ENCODE results near the gene ECM1. TPM values are rescaled to one million over a fixed set of nuclear protein-coding genes. Genes with fewer than 3 reads are reported as not detected.

ECM1 gene
- total RNA-seq, 1 experiment from 2014 or later = 3.7 TPM

DNA sequence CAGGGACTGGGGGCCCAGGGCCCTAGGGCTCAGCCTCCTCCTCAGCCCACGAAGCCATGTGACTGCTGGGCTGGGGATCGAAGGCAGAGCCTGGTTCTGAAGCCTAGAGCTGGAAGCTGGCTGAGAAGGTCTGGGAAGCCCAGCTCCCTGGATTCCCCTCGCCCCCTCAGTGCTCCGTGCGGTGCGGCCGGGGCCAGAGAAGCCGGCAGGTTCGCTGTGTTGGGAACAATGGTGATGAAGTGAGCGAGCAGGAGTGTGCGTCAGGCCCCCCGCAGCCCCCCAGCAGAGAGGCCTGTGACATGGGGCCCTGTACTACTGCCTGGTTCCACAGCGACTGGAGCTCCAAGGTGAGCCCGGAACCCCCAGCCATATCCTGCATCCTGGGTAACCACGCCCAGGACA is 50.4 kb downstream of the ECM1 start:
- intact Hi-C loops (cut with micrococcal nuclease) = no loop called here
- H3F3A ChIP-seq (ENCODE audit: low read length, unreplicated experiment) = no peaks in the 10 kb centered on the region
- H3K9me3 ChIP-seq (ENCODE audit: low read length) = no peaks in the 10 kb centered on the region
- H3K27me3 ChIP-seq (ENCODE audit: low read length) = no peaks in the 10 kb centered on the region
- H2AFZ ChIP-seq (ENCODE audit: low read length) = no peak overlapping the region
- DNase-seq (no peak), ATAC-seq (no peak)
- CTCF ChIA-PET = no interaction called here
- no peak overlapping the region for H3K27ac ChIP-seq (ENCODE audit: low read length)
- H3K79me2 ChIP-seq (ENCODE audit: low read length) = 0 out of 2 replicates have a peak, but pooled peaks cover 6% of the 10 kb centered on the region
- H3K4me2 ChIP-seq (ENCODE audit: low read length) = no peak overlapping the region
- H3K4me1 ChIP-seq (ENCODE audit: insufficient read depth, low read length) = peaks cover 27% of the 10 kb centered on the region
- no peaks in the 10 kb centered on the region for H3K9me2 ChIP-seq (replicated peaks; ENCODE audit: low read length)
- POLR2A ChIA-PET (ENCODE audit: unreplicated experiment) = interaction anchor here (0.5 to 0.6 kb wide), 2 partner anchors 266 to 297 kb away, joined by 3 to 5 read pairs; no protein-coding TSS in a partner anchor
- no peaks in the 10 kb centered on the region for H3K36me3 ChIP-seq (ENCODE audit: low read depth, low read length)
- H3K9ac ChIP-seq (ENCODE audit: low read length) = no peak overlapping the region
- no TSS peak for BruUV-seq (replicated peaks)
- no peak overlapping the region for H3K4me3 ChIP-seq (ENCODE audit: low read length)
- no peaks in the 10 kb centered on the region for H4K20me1 ChIP-seq (ENCODE audit: low read length)
- no peak for TF ChIP-seq EZH2 (IDR thresholded peaks at IDR 0.05; ENCODE audit: low read length, unreplicated experiment)

- Histone ChIP-seq H3K27ac (ENCODE audit: low read length) (no peak overlapping the region), H4K20me1 (ENCODE audit: low read length) (no peaks in the 10 kb centered on the region), H3K9me3 (ENCODE audit: low read length) (no peaks in the 10 kb centered on the region), H3K4me1 (ENCODE audit: insufficient read depth, low read length) (peaks cover 34% of the 10 kb centered on the region), H3K36me3 (ENCODE audit: low read depth, low read length) (no peaks in the 10 kb centered on the region), H3K79me2 (ENCODE audit: low read length) (0 out of 2 replicates have a peak, but pooled peaks cover 6% of the 10 kb centered on the region), H2AFZ (ENCODE audit: low read length) (no peak overlapping the region), H3F3A (ENCODE audit: low read length, unreplicated experiment) (peaks cover 3% of the 10 kb centered on the region), H3K9me2 (replicated peaks; ENCODE audit: low read length) (no peaks in the 10 kb centered on the region), H3K27me3 (ENCODE audit: low read length) (no peaks in the 10 kb centered on the region), H3K9ac (ENCODE audit: low read length) (no peak overlapping the region), H3K4me2 (ENCODE audit: low read length) (no peak overlapping the region), H3K4me3 (ENCODE audit: low read length) (no peak overlapping the region)
- intact Hi-C loops (cut with micrococcal nuclease) = no loop called here
- ATAC-seq (no peak), DNase-seq (no peak)
- BruUV-seq (replicated peaks) = no TSS peak
- POLR2A ChIA-PET (ENCODE audit: unreplicated experiment) = interaction anchor here (0.5 to 0.6 kb wide), 2 partner anchors 265 to 296 kb away, joined by 3 to 5 read pairs; no protein-coding TSS in a partner anchor
- no peak for TF ChIP-seq EZH2phosphoT487 (IDR thresholded peaks at IDR 0.05; ENCODE audit: borderline replicate concordance, low read length)
- TF ChIP-seq, protein P1, sequence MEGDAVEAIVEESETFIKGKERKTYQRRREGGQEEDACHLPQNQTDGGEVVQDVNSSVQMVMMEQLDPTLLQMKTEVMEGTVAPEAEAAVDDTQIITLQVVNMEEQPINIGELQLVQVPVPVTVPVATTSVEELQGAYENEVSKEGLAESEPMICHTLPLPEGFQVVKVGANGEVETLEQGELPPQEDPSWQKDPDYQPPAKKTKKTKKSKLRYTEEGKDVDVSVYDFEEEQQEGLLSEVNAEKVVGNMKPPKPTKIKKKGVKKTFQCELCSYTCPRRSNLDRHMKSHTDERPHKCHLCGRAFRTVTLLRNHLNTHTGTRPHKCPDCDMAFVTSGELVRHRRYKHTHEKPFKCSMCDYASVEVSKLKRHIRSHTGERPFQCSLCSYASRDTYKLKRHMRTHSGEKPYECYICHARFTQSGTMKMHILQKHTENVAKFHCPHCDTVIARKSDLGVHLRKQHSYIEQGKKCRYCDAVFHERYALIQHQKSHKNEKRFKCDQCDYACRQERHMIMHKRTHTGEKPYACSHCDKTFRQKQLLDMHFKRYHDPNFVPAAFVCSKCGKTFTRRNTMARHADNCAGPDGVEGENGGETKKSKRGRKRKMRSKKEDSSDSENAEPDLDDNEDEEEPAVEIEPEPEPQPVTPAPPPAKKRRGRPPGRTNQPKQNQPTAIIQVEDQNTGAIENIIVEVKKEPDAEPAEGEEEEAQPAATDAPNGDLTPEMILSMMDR (conservative IDR thresholded peaks at IDR 0.05; ENCODE audit: low read depth, low read length) = no peak
- no peak for TF ChIP-seq EZH2 (IDR thresholded peaks at IDR 0.05; ENCODE audit: low read length, unreplicated experiment)
- CTCF ChIA-PET = no interaction called here
These were observed 51.1 kb downstream of the ECM1 start for GRCh38 chr1:150558761-150559655.

DNA sequence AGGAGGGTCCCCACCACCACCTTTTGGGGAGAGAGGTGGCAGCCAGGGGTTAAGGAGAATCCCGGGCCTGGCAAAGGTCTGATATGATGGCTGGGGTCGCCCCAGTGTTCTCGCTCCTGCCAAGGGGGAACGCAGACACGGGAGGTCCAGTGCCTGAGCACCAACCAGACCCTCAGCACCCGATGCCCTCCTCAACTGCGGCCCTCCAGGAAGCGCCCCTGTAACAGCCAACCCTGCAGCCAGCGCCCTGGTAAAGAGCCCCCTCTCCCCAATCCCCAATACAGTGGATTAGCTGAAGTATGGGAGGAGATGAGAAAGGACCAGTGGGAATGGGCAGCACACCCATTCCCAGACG is 51.7 kb downstream of the ECM1 start:
- intact Hi-C loops (cut with micrococcal nuclease) = loop anchor here (2.0 to 10.0 kb wide), 4 partner anchors 61 to 435 kb away; partner anchors contain the start of genes GOLPH3L and SETDB1
- H4K20me1 ChIP-seq (ENCODE audit: low read length) = no peaks in the 10 kb centered on the region
- no peaks in the 10 kb centered on the region for H3K9me2 ChIP-seq (replicated peaks; ENCODE audit: low read length)
- H3K79me2 ChIP-seq (ENCODE audit: low read length) = peaks cover 6% of the 10 kb centered on the region; the same call in 1 of the 2 replicates
- no peak for ATAC-seq
- H3K27ac ChIP-seq (ENCODE audit: low read length) = no peak overlapping the region
- CTCF ChIA-PET = no interaction called here
- no peak overlapping the region for H3K4me3 ChIP-seq (ENCODE audit: low read length)
- H3K9ac ChIP-seq (ENCODE audit: low read length) = no peak overlapping the region
- no peaks in the 10 kb centered on the region for H3K36me3 ChIP-seq (ENCODE audit: low read depth, low read length)
- no peak overlapping the region for H2AFZ ChIP-seq (ENCODE audit: low read length)
- H3K4me1 ChIP-seq (ENCODE audit: insufficient read depth, low read length) = peaks cover 37% of the 10 kb centered on the region
- peaks cover 3% of the 10 kb centered on the region for H3F3A ChIP-seq (ENCODE audit: low read length, unreplicated experiment)
- no peaks in the 10 kb centered on the region for H3K27me3 ChIP-seq (ENCODE audit: low read length)
- POLR2A ChIA-PET (ENCODE audit: unreplicated experiment) = no interaction called here
- no peak for DNase-seq
- H3K4me2 ChIP-seq (ENCODE audit: low read length) = no peak overlapping the region
- no peak for TF ChIP-seq EZH2phosphoT487 (IDR thresholded peaks at IDR 0.05; ENCODE audit: borderline replicate concordance, low read length)
- H3K9me3 ChIP-seq (ENCODE audit: low read length) = no peaks in the 10 kb centered on the region
- no TSS peak for BruUV-seq (replicated peaks)
